DMS114 treated with DMSO at 0.1 percent for 48 hours (cell line): ENCODE data around the gene RAB4B.
"Not testable (repeated sequence)": the region's sequence is repeated elsewhere in the genome, so short reads cannot be mapped to it uniquely, and the experiment has no call there.

ENCODE experiments used
- DNase-seq: peaks from one replicate; lab custom pipeline; 2025; ENCODE audit not compliant: unreplicated experiment; lab: John Stamatoyannopoulos, UW

The RAB4B gene

DNA sequence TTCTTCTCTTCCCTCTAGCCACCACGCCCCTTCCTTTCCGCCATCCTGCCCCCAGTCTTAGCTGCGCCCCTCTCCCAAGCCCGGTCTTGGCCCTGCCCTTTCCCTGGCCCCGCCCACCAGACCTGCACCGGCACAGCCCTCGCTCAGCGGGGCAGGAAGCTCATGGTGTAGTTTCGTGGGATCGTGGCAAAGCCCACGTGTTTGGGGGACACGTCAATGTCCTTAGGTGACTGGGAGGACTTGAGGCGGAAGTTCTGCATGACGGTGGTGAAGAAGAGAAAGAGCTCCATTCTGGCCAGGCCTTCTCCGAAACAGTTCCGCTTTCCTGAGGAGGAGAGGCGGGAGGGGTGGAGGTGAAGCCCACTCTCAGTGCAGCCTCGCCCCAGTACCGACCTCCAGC lies 65.6 kb downstream of the RAB4B start:
- not testable (repeated sequence) for DNase-seq
